ENCODE data around the gene DSCAM.
"Not testable (repeated sequence)": the region's sequence is repeated elsewhere in the genome, so short reads cannot be mapped to it uniquely, and the experiment has no call there.

Gene DSCAM

DNA sequence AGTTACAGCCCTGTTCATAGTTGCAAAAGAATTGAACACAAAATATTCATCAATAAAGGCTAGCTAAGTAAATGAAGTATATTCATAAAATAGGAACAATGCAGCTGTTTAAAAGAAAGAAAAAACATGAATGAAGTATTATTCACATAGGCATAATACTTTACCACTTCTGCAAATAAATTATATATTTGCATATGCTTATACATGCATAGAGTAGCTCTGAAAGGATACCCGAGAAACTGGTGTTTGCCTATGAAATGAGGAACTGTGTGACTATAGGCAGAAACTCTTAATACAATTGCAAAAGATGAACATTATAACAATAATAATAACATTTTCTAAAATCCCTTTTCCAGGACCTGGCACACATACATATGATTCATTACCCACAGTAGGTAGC is 385.9 kb downstream of the DSCAM start:
- DNase-seq (ENCODE audit: low read depth in 2 of 2) = no peak

DNA sequence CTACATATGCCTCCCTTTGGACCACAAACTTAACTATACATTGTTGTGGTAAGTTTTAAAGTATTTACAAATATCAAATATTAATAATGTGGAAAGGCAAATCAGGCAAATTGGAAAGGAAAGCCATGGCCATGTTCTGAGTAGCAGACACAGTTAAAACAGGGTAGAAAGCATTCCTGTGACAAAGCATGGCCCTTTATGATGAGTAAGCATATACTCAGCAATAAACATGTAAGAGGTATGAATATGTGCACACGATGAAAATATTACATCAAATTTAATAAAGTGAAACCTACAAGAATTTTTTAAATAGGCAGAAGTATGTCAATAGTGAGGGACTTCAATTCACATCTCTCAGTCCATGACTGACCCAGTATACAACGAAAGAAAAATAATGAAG is 389.2 kb downstream of the DSCAM start:
- DNase-seq (ENCODE audit: low read depth in 2 of 2) = no peak

DNA sequence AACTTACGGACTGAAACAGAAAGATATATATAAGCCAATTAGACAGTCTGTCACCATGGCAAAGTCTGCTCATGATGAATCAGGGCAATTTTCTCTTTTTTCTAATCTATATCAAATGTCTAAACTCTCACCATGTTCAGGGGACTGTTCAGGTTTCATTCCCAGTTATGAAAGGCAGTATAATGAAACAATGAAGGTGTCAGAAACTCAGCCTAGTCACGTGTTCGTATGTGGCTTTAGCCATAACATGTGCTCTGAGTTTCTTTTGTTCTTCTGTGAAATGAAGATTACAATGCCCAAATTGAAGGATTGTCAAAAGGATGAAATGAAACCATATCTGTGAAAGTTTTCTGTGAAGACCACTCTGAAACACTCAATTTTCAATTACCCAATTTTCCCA is 392.9 kb downstream of the DSCAM start:
- DNase-seq (ENCODE audit: low read depth in 2 of 2) = no peak

DNA sequence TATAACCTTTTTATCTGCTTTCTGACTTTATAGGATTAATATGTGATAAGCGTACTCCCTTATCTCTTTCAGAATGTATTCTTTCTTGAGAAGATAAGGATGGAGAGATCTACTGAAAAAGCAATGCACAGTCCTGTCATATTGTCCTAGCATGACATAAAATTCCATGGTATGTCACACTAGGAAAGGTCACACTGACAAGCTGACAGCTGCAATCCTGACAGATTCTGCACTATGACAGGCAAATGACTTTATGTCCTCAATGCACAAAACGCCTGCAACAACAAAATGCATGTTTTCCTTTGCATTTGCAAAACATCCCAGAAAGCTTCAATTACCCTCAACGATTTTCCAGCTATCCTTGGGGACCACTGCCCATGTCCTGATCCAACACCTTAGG is 393.8 kb downstream of the DSCAM start:
- DNase-seq (ENCODE audit: low read depth in 2 of 2) = no peak

DNA sequence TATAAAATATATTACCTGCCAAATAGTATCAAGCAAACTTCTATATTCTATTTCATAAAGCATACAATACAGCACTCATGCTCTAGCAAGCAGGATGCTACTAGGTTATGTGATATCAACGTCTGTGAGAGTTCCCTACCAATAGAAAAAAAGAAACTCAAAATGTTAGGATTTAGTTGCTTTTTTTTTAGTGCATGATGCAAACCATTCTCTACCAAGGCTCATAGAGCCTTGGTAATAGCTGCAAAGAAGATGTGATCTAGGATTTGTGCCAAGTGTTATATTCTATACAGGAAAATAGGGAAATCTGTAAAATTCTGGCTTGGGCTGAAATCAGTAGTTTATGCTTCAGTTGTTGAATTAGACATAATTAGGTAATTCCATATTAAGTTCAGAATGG is 394.4 kb downstream of the DSCAM start:
- DNase-seq (ENCODE audit: low read depth in 2 of 2) = no peak

DNA sequence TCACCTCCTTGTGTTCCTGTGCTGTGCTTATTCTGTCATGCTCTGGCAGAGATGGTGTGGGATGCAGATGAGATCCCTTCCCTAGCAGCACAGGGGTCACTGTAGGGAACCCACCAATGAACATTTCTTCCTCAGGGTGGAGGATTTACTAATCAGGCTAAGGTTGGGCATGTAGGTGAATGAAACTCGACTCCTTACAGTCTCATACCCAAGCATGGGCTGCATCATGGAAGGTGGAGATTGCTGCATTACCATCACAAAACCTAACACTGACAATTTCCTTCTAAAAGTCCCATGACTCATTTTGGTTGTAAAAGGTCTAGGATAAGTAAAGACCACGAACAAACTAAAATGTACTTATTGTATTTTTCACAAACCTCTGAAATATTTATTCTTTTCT is 399.9 kb downstream of the DSCAM start:
- no peak for DNase-seq (ENCODE audit: low read depth in 2 of 2)

DNA sequence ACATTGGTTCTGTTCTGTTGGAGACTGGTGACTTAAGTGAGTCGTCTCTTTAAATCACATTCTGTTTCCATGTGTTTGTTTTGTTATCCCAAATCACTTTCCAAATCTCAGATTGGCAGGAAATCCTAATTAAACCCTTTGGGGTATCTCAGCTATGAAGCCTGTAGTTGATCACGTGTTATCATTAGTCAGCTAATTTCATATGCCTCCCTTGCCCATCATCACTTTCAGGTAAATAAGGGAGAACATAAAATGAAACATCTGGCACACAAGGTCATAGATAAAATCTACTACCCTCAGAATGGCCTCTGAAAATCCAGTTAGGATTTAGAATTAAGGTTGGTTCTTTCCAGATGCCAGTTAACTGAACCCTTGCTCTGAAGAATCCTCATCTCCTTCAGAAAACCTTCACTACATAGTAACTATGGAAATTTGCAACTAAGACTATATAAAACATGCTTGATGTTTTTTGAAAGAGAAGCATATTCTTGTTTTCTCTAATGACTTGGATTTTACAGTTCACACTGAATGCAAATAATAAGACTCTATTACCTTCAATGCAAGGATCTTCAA is 401.5 kb downstream of the DSCAM start:
- no peak for DNase-seq (ENCODE audit: low read depth in 2 of 2)

DNA sequence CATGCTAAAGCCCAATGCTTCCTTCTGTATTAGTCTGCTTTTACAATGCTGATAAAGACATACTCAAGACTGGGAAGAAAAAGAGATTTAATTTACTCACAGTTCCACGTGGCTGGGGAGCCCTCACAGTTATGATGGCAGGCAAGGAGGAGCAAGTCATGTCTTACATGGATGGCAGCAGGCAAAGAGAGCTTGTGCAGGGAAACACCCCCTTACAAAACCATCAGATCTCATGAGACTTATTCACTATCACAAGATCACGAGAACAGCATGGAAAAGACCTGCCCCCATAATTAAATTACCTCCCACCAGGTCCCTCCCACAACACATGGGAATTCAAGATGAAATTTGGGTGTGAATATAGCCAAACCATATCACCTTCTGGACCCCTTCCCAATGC is 407.4 kb downstream of the DSCAM start:
- not testable (repeated sequence) for DNase-seq (ENCODE audit: low read depth in 2 of 2)

DNA sequence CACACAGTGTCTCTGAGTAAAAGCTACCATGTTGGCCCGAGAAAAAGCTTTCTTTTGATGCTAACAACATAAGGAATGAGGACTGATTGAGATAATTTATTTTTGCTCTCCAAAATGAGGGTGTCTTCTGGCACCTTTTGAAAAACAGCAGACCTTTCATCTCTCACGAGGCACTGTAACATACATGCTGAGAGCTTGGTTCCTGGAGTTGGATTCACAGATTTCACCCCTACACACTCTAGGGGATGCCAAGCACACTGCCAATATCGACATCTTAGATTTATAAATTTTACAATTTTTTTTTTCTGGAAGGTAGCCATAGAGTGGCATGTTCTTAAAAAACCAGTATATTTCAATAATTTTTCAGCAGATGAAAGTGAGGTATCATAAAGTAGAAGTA is 408.3 kb downstream of the DSCAM start:
- DNase-seq (ENCODE audit: low read depth in 2 of 2) = no peak

DNA sequence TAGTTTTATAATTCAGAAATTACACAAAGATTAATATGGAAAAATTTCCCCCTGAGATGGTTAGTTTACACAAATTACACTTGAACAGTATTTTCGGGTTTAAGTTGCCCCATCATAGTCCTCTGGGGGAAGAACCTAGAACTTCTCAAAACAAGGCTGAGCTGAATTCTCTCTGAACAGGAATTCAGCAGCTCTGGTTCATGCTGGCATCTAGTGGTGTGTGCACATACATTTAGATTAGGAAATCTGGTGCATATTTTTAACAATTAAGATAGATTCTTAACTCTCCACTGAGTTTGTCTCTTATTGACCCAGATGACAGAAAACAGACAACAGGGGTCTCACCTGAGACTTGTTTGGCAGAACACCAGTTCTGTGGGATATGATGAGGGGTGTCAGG is 410.7 kb downstream of the DSCAM start:
- no peak for DNase-seq (ENCODE audit: low read depth in 2 of 2)

DNA sequence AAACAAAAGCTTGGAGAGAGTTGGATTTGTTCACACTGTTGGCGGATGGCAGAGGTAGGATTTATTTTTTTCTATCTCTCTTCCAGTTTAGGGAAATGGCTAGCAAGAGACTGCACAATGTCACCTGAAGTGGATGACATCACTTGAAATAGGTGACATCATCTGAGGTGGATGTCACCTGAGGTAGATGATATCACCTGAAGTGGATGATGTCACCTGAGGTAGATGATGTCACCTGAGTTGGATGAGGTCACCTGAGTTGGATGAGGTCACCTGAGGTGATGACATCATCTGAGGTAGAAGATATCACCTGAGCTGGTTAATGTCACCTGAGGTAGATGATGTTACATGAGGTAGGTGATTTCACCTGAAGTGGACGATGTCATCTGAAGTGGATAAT is 413.4 kb downstream of the DSCAM start:
- no peak for DNase-seq (ENCODE audit: low read depth in 2 of 2)

DNA sequence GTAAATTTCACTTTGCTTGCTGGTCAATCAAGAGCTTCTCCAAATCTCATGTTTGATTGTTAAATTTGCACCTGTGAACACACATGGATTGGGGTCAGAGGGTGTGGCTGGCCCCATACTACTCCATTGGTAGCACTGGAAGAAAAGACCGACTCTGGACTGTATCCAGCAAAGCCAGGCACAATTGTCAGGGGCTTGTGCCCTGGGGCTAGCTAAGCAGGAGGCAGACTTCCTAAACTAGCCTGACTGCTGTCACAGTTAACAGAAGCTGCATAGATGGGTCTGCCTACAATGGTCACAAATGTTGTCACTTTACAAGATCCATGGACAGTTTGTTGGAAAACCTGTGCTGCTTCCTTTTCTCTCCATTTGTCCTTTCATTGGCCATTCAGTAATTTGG is 421.0 kb downstream of the DSCAM start:
- no peak for DNase-seq (ENCODE audit: low read depth in 2 of 2)

DNA sequence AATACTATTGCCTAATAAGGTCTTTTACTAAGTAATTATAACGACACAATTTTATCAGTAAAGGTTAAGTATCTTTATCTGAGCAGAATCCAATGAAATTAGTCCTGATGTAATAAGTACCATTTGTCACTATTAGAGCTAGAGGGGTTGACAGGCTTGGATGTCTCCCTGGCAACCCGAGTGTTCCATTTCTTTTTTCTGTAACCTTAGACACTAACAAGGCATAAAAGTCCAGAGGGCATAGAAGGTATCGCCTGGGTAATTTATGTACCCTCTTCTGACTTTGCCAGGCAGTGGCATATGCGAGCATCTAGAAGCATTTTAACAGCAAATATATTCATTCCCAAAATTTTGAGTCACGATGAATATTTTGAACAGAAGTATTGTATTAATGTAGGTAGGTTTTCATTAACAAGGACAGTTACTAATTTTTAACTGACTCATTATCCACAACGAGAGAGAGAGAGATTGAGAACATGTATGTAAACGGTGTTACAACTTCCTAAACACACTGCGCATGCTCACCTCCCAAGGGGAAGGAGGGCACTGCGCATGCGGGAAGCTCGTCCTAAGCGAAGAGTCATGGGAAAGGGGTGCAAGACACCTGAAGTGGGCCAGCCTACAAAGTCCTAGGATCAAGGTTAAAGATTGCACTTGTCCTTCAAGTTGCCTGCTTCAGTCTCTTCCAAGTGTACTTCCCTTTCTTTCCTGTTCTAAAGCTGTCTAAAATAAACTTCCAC is 423.9 kb downstream of the DSCAM start:
- no peak for DNase-seq (ENCODE audit: low read depth in 2 of 2)

DNA sequence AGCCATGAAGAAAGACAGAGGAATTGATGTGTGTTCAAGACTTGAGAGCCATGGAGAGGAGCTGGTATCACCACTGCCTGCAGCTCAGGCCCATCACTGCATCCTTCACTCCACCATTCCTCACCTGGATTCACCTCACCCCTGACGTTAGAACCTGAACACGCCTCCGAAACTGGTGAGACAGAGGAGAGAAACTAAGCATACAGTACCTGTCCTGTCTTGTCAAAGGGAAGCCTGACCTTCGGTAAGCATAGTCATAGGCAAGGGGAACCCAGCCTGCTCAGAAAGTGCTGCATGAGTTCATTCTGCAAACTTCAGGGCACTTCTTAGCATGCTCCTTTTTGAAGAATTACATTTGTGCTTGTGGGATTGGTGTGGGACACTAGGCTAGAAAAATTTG is 425.8 kb downstream of the DSCAM start:
- DNase-seq (ENCODE audit: low read depth in 2 of 2) = no peak

DNA sequence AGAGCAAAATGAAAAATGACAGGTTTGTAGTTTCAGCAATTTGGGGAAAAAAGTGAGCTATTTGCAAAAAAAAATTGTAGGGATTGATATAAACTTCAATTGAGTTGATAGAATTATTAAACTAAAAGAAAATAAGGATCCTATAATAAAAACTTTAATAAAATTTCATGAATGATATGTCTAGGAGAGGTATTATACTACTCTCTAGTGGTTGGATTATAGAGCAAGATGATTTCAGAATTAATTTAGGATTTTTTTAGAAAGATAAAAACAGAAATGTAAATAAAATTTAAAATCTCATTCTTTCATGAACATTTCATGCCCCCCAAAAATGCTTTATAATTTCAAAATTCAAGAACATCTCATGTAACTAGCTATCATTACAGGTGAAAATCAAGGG is 430.4 kb downstream of the DSCAM start:
- DNase-seq (ENCODE audit: low read depth in 2 of 2) = no peak

DNA sequence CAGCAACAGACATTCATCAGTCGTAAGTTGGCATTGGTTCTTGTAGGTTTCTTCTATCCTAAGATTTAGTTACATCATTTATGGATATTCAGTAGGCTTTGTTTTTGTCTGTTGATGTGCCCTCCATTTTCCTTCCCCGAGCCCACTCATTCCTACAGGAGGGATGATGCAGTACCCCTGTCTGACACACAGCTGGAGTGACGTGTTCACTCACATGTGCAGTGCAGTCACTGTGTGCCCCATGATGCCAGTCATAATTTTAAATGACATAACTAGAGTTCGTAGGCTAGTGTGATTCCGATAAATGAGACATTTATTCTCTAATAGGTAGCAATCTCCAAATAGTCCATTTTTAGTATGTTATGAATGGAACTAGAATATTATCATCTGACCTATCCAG is 438.4 kb downstream of the DSCAM start:
- DNase-seq (ENCODE audit: low read depth in 2 of 2) = no peak

DNA sequence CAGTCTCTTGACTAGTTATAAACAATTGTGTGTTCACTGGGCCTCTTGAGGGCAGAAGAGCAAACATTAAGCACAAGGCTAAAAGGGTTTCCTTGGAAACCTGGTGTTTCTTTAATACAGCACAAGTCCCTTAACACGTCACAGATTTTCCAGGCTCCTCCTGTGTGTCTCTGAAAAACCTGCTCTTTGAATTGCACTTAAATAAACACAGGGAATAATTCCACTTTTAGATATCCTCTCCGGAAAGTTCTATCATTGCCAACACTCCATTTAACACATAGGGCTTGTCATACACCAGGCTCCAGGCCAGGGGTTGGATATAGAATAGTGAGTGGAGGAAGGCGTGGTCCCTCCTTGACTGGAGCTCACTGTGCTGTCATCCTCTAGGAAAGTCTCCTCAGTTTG is 442.6 kb downstream of the DSCAM start:
- DNase-seq (ENCODE audit: low read depth in 2 of 2) = no peak

DNA sequence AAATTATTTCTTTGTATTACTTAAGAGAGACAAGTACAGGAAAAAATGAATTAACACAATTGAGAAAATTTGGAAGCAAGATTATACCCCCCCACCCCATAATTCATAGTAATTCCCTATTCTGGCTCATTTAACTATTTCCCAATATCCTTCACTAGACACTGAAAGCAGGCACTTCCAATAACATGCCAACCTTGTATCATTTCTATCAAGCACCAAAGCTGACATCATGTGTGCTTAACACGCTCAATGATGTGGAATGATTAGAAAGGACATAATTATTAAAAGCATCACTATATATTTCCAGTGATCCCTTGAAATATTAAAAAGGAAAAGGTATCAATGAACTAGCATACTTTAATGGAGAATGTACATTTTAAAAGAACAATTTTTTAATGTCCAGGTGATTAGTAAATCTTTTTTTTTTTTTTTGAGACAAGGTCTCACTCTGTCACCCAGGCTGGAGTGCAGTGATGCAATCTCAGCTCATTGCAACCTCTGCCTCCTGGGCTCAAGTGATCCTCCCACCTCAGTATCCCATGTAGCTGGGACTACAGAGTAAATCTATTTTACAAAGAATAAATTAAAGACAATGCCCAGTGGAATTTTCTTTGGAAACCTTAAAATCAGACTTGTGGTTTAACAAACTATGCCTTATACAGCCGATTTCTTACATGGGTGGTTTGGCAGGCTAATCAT is 443.9 kb downstream of the DSCAM start:
- no peak for DNase-seq (ENCODE audit: low read depth in 2 of 2)

DNA sequence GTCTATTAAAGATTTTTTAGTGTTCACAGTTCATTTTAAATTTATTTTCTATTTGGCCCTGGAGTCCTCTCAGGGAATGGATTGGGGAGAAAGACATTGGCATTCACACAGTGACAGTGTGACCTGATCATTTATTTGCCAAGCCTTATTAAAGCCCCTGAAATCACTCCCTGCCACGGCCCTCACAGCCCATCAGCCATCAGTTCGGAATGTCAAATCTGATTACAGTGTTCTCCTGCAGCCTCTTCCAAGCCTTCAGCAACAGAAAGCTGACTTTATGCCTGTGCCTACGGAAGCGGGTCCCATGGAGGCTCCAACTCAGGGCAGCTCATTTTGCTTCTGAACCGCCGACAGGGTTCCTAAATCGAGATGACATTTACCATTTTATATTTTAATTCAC is 451.2 kb downstream of the DSCAM start:
- no peak for DNase-seq (ENCODE audit: low read depth in 2 of 2)

DNA sequence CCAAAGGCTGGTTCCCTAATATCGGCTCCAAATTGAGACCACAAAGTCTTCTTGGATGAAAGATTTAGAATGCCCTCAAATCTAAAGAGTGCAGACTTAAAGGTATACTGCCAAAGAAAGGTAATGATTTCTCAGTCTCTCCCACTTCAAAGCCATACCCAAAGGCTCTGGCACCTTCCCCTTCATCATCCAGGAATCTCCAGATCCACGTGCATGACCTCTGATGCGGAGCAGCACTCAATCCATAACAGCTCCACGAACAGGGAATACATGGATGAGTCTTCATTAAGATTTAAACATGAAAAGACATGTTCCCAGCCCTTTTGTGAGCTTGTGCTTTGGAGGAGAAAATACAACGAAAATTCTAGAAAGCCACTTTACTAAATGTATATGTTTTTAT is 453.9 kb downstream of the DSCAM start:
- no peak for DNase-seq (ENCODE audit: low read depth in 2 of 2)

DNA sequence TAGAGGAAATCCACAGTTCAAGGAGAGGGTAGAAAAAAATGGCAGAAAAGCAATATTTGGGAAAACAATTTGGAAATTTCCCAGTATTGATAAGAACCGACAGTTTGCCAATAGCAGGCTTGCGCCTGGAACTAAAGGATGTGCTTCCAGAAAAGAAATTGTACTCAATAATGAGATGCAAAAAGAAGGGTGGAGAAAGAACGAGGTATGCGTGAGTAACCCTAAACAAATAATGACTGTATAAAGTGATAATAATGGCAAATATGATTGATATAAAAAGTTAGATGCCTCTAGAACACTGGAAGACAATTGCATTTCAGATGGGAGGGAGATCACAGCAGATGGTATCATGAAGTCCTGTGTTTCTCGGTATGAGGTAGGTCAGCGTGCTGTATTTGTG is 458.9 kb downstream of the DSCAM start:
- no peak for DNase-seq (ENCODE audit: low read depth in 2 of 2)

DNA sequence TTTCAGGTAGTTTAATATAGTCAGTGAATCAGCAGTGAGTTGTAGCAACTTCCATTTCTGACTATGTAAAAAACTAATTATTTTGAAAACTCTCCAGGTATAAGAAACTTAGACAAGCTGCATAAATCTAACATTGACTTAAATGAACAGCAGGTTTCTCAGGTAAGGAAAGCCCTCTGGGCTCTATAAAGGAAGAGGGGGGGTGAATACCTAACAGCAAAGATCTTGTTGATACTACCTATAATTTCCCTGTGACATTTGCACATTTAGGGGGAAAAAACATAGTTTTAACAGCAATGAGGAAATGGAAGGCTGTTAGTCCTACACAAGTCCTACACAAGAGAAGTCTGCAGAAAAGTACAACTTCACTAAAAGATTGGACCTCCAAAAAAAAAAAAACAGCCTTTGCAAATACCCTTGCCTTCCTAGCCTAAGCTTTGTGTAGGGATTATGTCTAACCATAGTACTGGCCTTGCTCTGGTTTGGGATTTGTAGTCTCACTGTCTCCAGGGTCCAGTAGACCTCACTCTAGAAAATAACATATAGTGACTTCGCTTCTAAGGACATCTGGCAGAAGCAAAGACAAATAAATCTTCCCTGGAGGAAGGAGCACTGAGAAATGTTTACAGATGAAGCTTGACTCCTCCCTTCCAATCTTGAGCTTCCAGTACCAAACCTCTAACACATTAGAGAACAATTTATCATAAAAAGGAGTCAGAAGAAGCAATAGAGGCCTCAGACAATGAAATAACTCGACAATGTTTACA is 459.8 kb downstream of the DSCAM start:
- no peak for DNase-seq (ENCODE audit: low read depth in 2 of 2)
